BJ (cell line): ENCODE data around the gene CWC22. TPM values are rescaled to one million over a fixed set of nuclear protein-coding genes. Genes with fewer than 3 reads are reported as not detected.

ENCODE experiments used
- CTCF ChIA-PET: fragments of 350-600 bp; formaldehyde crosslinking; extraction: SDS; loops from one replicate; lab custom pipeline; 2021; ENCODE audit warnings: antibody characterized with exemption, inconsistent platforms; lab: Yijun Ruan, JAX
- POLR2A ChIA-PET: fragments of 300-600 bp; sonication (Branson Sonifier 250); formaldehyde crosslinking; extraction: SDS; loops from one replicate; lab custom pipeline; 2021; ENCODE audit warnings: antibody characterized with exemption; lab: Charles Lee
- DNase-seq: peaks from one replicate; pipeline ENCODE4 v3.0.0-alpha.2; 2011; ENCODE audit warnings: low read depth
- H3K27me3 ChIP-seq: 2 replicates; pipeline ENCODE4 v1.6.0; 2011; ENCODE audit warnings: low read length; ENCODE audit not compliant: control insufficient read depth, insufficient read depth
- H3K36me3 ChIP-seq: 2 replicates; pipeline ENCODE4 v1.5.1; 2011; ENCODE audit warnings: low read length; ENCODE audit not compliant: control insufficient read depth, insufficient read depth
- H3K4me3 ChIP-seq: 2 replicates; pipeline ENCODE4 v1.5.1; 2011; ENCODE audit warnings: low read depth, mild to moderate bottlenecking, control low read depth, low read length
- polyA plus RNA-seq: library from polyadenylated mRNA; depleted of rRNA; stranded (reverse); fragments of >200 nt; gene quantifications from 2 replicates; pipeline ENCODE4 v1.2.3, GENCODE V29; 2011; rRNA removed
- small RNA-seq: library from RNA; depleted of rRNA; stranded (forward); fragments of <200 nt; gene quantifications from one replicate; pipeline ENCODE3, GENCODE V24; 2012; ENCODE audit warnings: low replicate concordance, low read depth; ENCODE audit not compliant: insufficient read length
- TF ChIP-seq, protein P1 (sequence below): IDR thresholded peaks from 2 replicates; pipeline ENCODE4 v1.5.1; 2011; ENCODE audit warnings: low read depth, mild to moderate bottlenecking, control low read depth, inconsistent platforms, low read length, moderate library complexity; ENCODE audit not compliant: insufficient read depth

The CWC22 gene
- polyA plus RNA-seq, 1 experiment = 1.2 TPM

DNA sequence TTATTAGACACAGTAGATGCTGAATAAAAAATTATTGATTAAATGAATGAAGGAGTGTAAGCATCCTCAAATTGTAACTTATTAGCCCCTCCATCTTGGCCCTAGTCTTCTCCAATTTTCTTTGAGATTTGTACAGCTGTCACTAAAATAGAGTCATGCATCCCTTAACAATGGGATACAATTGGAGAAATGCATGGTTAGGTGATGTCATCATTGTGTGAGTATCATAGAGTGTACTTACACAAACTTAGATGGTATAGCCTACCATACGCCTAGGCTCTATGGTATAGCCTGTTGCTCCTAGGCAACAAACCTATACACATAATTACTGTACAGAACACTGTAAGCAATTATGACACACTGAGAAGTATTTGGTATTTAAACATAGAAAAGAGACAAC, 107.4 kb downstream of the CWC22 start:
- POLR2A ChIA-PET = no interaction called here
- no peak for DNase-seq
- H3K4me3 ChIP-seq = no peak overlapping the region
- H3K27me3 ChIP-seq = no peaks in the 10 kb centered on the region
- no peaks in the 10 kb centered on the region for H3K36me3 ChIP-seq
- TF ChIP-seq, protein P1, sequence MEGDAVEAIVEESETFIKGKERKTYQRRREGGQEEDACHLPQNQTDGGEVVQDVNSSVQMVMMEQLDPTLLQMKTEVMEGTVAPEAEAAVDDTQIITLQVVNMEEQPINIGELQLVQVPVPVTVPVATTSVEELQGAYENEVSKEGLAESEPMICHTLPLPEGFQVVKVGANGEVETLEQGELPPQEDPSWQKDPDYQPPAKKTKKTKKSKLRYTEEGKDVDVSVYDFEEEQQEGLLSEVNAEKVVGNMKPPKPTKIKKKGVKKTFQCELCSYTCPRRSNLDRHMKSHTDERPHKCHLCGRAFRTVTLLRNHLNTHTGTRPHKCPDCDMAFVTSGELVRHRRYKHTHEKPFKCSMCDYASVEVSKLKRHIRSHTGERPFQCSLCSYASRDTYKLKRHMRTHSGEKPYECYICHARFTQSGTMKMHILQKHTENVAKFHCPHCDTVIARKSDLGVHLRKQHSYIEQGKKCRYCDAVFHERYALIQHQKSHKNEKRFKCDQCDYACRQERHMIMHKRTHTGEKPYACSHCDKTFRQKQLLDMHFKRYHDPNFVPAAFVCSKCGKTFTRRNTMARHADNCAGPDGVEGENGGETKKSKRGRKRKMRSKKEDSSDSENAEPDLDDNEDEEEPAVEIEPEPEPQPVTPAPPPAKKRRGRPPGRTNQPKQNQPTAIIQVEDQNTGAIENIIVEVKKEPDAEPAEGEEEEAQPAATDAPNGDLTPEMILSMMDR = no peak
- CTCF ChIA-PET = interaction anchor here (1.5 kb wide), 1 partner anchor 9 kb away, joined by 7 read pairs; no protein-coding TSS in a partner anchor

DNA sequence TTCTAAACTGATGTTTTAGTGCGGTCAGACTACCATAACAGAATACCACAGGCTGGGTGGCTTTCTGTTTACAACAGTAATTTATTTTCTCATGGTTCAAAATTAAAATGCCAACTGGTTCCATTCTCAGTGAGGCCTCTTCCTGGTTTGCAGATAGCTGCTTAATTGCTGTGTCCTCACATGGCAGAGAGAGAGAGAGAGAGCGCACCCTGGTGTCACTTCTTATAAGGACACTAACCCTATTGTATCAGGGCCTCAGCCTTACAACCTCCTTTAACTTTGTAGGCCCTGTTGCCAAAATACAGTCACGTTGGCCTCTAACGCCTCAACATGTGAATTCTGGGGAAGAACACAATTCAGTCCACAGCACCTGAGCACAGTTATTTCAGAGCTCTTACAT, 108.2 kb downstream of the CWC22 start:
- CTCF ChIA-PET = interaction anchor here (1.1 to 1.8 kb wide), 3 partner anchors 9 to 20 kb away, joined by 3 to 7 read pairs (median 5); no protein-coding TSS in a partner anchor
- Histone ChIP-seq H3K36me3 (no peaks in the 10 kb centered on the region), H3K27me3 (no peaks in the 10 kb centered on the region), H3K4me3 (no peak overlapping the region)
- TF ChIP-seq, protein P1 = peak; percentile 40
- POLR2A ChIA-PET = no interaction called here
- no peak for DNase-seq

Small RNA genes lying within 50 kb of the gene (small RNA-seq; reads per million reads assigned to genes)
- gene RF00416 = not detected

Other genes with a start within 250 kb of the CWC22 start
- 0.12 and 0.22 TPM in 2 replicates for gene ZNF385B, start 145.7 kb downstream of the CWC22 start, polyA plus RNA-seq